Pancreas (tissue), 10 donors: ENCODE measurements around the gene SLC2A5. TPM values are rescaled to one million over a fixed set of nuclear protein-coding genes. Genes with fewer than 3 reads are reported as not detected.

Experiments
- ATAC-seq, 4 donors: fragments of 200-7000 bp; cut with Tn5 transposase; one replicate each; pipeline versions ENCODE4 v1.8.0 to v1.9.1; 2020; ENCODE audit warnings: mild to moderate bottlenecking in 4 of 4, moderate library complexity in 4 of 4
- DNase-seq, 6 donors: peaks; one replicate each; pipeline ENCODE4 v3.0.0-alpha.2; 2020
- FAIRE-seq: peaks from 2 replicates; lab custom pipeline; 2012; peaks lifted over from hg19 to GRCh38; lab: Jason Lieb, UNC
- H3K27ac ChIP-seq, 4 donors: fragments of 200-600 bp; sonication (generic); 1 replicate in 3 of 4; 2 replicates in 1 of 4; pipeline versions ENCODE4 v1.5.0 to v1.8.0; 2020
- H3K27me3 ChIP-seq, 4 donors: fragments of 200-600 bp; one replicate each; pipeline ENCODE4 v1.8.0; 2021
- H3K36me3 ChIP-seq, 3 donors: fragments of 200-600 bp; sonication (generic) in 1 of 3; one replicate each; pipeline versions ENCODE4 v1.5.0 to v1.8.0; 2020 to 2021
- H3K4me1 ChIP-seq, 3 donors: fragments of 200-600 bp; one replicate each; pipeline ENCODE4 v1.8.0; 2021
- H3K4me3 ChIP-seq, 4 donors: fragments of 200-600 bp; sonication (generic) in 2 of 4; one replicate each; pipeline versions ENCODE4 v1.5.0 to v1.8.0; 2020 to 2021
- H3K9me3 ChIP-seq, 4 donors: fragments of 200-600 bp; one replicate each; pipeline ENCODE4 v1.8.0; 2021
- WGBS, 2 donors: extraction: QIAGEN DNeasy Blood & Tissue Kit; methylation state at CpG; one replicate each; pipeline ENCODE4 v1.1.7; 2013; 5-methylcytosine and 5-hydroxymethylcytosine counted together
- intact Hi-C, 3 donors: fragments of 100-400 bp; cut with DNase I; formaldehyde crosslinking; loops; one replicate each; pipeline versions ENCODE4 v1.11.1 to v1.14.2; 2022
- polyA plus RNA-seq, 2 donors: library from polyadenylated mRNA; stranded (reverse); fragments of 200-250 nt; gene quantifications; one replicate each; pipeline ENCODE4 v1.2.3, GENCODE V29; 2013
- total RNA-seq, 6 donors: library from RNA; stranded (reverse); fragmentation: NEBNext Ultra II Directional in 4 of 6; extraction: Animal tissue kit (Norgen Biotek cat#: 25700) in 4 of 6; gene quantifications; one replicate each; pipeline versions ENCODE4 v1.2.1 to v1.2.4, GENCODE V29; 2021 to 2023
- TF ChIP-seq, protein P1 (sequence below), 4 donors: fragments of 200-600 bp; sonication (generic) in 3 of 4; IDR thresholded peaks; one replicate each; pipeline versions ENCODE4 v1.5.0 to v1.8.0; 2021; ENCODE audit warnings: antibody characterized with exemption in 4 of 4
- donor health status: healthy with polysubstance abuse.
- donor health status: DM: no; HTN: no; CAD: no; lungs with moderate emphysema.
- donor health status: DM: no; HTN: no; CAD: no.
- donor health status: control.
- donor health status: control.
- donor health status: Bipolar disorder and iron deficiency.
- donor health status: DM: yes; HTN: yes; CAD: no.
- donor health status: DM: no; HTN: no; CAD: no.
- donor health status: DM: no; HTN: no; CAD: no.
- donor health status: DM: yes; HTN: yes; CAD: no.

SLC2A5 gene
- total and polyA plus RNA-seq, 8 donors, result 0.14 to 4.4 (median 0.53) TPM

DNA sequence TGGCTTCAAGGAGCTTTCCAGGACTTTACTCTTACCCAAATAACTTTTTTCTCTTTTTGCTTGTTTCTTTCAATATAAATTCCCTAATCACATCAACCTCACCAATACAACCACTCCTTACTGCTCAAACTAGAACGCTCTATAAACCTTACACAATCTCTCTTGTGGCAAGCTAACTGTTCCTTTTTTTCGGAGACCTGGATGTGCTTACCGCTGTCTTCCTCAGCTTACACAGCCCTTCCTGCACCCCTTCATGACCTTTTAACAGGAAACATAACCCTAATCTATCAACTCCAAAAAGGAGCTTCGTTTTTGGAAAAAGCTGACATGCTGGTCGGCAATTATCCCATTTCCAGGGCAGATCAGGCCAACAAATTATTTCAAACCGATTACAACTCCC lies 24.1 kb upstream of the SLC2A5 start:
- no peak for DNase-seq
- no peak overlapping the region for H3K4me3 ChIP-seq
- no peaks in the 10 kb centered on the region for H3K9me3 ChIP-seq
- no peak for FAIRE-seq
- H3K4me1 ChIP-seq, result no peaks in the 10 kb centered on the region
- intact Hi-C loops, result no loop called here
- ATAC-seq, result no peak
- no peaks in the 10 kb centered on the region for H3K36me3 ChIP-seq
- H3K27ac ChIP-seq, result no peak overlapping the region
- WGBS, 2 donors, result 70 to 77% methylated on average over 6 of the region's 6 CpGs
- H3K27me3 ChIP-seq, result no peaks in the 10 kb centered on the region
- TF ChIP-seq, protein P1, sequence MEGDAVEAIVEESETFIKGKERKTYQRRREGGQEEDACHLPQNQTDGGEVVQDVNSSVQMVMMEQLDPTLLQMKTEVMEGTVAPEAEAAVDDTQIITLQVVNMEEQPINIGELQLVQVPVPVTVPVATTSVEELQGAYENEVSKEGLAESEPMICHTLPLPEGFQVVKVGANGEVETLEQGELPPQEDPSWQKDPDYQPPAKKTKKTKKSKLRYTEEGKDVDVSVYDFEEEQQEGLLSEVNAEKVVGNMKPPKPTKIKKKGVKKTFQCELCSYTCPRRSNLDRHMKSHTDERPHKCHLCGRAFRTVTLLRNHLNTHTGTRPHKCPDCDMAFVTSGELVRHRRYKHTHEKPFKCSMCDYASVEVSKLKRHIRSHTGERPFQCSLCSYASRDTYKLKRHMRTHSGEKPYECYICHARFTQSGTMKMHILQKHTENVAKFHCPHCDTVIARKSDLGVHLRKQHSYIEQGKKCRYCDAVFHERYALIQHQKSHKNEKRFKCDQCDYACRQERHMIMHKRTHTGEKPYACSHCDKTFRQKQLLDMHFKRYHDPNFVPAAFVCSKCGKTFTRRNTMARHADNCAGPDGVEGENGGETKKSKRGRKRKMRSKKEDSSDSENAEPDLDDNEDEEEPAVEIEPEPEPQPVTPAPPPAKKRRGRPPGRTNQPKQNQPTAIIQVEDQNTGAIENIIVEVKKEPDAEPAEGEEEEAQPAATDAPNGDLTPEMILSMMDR (IDR thresholded peaks at IDR 0.05), result no peak

DNA sequence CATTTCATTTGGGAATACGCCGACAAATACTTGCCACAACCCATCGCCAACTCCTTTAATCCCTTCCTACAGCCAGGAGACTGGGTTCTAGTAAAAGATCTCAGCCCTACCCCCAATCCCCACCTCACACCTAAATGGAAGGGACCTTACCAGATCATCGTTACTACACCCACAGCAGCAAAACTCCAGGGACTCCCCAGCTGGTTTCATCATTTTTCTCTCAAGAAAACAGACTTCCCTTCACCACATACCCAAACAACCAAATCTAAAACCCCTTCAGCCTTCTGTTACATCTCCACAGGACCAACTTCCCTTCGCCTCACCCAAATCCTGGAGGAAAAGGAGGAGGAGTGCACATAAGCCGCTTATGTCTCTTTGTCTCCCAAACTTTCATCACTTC lies 23.7 kb upstream of the SLC2A5 start:
- no peaks in the 10 kb centered on the region for H3K4me1 ChIP-seq
- H3K36me3 ChIP-seq, result no peaks in the 10 kb centered on the region
- intact Hi-C loops, result no loop called here
- H3K9me3 ChIP-seq, result no peaks in the 10 kb centered on the region
- no peak for FAIRE-seq
- 76 to 86% methylated on average over 6 of the region's 6 CpGs for WGBS, 2 donors
- H3K27ac ChIP-seq, result no peak overlapping the region
- H3K27me3 ChIP-seq, result no peaks in the 10 kb centered on the region
- H3K4me3 ChIP-seq, result no peak overlapping the region
- TF ChIP-seq, protein P1 (IDR thresholded peaks at IDR 0.05), result no peak
- ATAC-seq, result no peak
- DNase-seq, result no peak

DNA sequence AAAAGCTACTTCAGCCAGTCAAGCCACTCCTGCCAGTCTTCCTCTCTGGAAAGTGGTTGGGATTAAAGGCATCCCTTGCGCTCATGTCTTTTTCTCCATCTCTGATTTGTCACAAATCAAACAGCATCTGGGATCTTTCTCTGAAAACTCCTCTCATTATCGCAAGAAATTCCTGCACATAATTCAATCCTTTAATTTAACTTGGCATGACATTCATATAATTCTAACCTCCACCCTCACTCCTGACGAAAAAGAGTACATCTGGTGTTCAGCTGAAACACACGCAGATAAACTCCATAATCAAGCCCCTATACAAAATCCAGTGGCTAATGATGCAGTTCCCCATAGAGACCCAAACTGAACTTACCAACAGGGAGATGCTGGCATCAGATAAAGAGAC lies 19.4 kb upstream of the SLC2A5 start:
- intact Hi-C loops, result no loop called here
- TF ChIP-seq, protein P1 (IDR thresholded peaks at IDR 0.05), result no peak
- no peaks in the 10 kb centered on the region for H3K4me1 ChIP-seq
- WGBS, 2 donors, result 78 to 90% methylated on average over 4 of the region's 4 CpGs
- FAIRE-seq (no peak), ATAC-seq (no peak), DNase-seq (no peak)
- H3K36me3 ChIP-seq, result no peaks in the 10 kb centered on the region
- no peaks in the 10 kb centered on the region for H3K9me3 ChIP-seq
- H3K27me3 ChIP-seq, result no peaks in the 10 kb centered on the region
- no peak overlapping the region for H3K27ac ChIP-seq
- no peak overlapping the region for H3K4me3 ChIP-seq

DNA sequence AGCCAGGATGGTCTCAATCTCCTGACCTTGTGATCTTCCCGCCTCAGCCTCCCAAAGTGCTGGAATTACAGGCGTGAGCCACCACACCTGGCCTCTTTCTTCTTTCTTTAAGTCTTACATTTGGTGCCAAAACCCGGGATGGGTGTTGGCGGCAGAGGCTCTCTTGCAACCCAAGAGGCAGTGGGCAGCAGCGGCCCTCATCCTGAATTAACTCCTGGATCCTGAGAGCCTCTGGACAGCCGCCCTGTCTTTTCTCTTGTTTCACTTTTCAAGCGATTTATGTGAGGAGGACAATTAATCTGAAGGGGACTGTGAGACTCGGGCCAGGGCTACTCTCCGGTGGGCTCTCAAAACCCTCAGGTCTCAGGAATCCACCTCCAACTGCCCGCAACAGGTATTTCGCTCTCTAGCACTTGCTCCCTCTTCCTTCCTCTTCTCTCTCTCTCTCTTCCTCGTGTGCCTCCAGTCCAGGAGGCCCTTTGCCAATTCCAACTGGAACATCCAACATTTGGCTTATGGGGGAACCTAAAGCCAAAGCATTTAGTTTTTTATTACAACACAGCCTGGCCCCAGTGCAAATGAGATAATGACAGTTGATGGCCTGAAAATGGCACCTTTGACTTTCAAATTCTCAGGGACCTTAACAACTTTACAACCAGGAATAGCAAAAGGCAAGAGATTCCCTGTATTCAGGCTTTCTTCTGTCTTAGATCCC lies 18.1 kb upstream of the SLC2A5 start:
- TF ChIP-seq, protein P1 (IDR thresholded peaks at IDR 0.05), result no peak
- H3K4me3 ChIP-seq, result no peak overlapping the region
- DNase-seq (no peak), ATAC-seq (no peak), FAIRE-seq (no peak)
- H3K27me3 ChIP-seq, result no peaks in the 10 kb centered on the region
- H3K36me3 ChIP-seq, result no peaks in the 10 kb centered on the region
- no peak overlapping the region for H3K27ac ChIP-seq
- 83 to 87% methylated on average over 12 of the region's 12 CpGs for WGBS, 2 donors
- intact Hi-C loops, result no loop called here
- peaks cover 0 to under 1% (median 0%) of the 10 kb centered on the region in 3 donors for H3K4me1 ChIP-seq
- H3K9me3 ChIP-seq, result no peaks in the 10 kb centered on the region

DNA sequence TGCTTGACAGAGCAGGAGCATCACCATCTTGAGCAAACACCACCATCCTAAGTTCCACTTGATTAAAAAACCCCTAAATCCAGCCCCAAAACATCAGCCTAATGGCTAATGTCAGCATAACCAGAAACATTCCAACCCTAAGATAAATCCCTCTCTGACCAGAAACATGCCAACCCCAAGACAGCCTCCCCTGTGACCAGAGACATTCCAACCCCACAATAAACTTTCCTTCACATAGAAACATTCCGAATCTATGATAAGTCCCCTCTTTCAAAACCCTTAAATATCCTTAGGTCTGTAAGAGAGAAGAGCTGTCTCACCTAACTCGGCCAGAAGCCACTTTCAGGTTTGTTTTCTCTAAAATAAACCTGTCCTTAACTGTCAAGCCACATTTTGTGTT lies 17.4 kb upstream of the SLC2A5 start:
- 47 to 78% methylated on average over 2 of the region's 2 CpGs for WGBS, 2 donors
- Histone ChIP-seq H3K36me3 (no peaks in the 10 kb centered on the region), H3K9me3 (no peaks in the 10 kb centered on the region), H3K27ac (no peak overlapping the region), H3K4me1 (peaks cover 0 to 4% (median 0%) of the 10 kb centered on the region in 3 donors), H3K4me3 (no peak overlapping the region), H3K27me3 (no peaks in the 10 kb centered on the region)
- ATAC-seq, result no peak
- FAIRE-seq, result no peak
- DNase-seq, result no peak
- intact Hi-C loops, result no loop called here
- TF ChIP-seq, protein P1 (IDR thresholded peaks at IDR 0.05), result no peak
